GM20000 (cell line): Measurements from ENCODE around the gene P2RY2.
"Not testable (repeated sequence)": the region's sequence is repeated elsewhere in the genome, so short reads cannot be mapped to it uniquely, and the experiment has no call there.

ENCODE experiments used
- DNase-seq: peaks from one replicate; pipeline ENCODE4 v3.0.0; 2012; ENCODE audit warnings: low spot score
- CTCF ChIP-seq: IDR thresholded peaks from 2 replicates; pipeline ENCODE4 v1.5.1; 2012; ENCODE audit warnings: mild to moderate bottlenecking, control low read depth; ENCODE audit errors: extremely low read depth, missing control alignments

P2RY2 gene

GRCh38 chr11:73194593-73194992 is 23.5 kb upstream of the P2RY2 start:
- no peak for TF ChIP-seq CTCF
- DNase-seq = no peak

- no peak for TF ChIP-seq CTCF
- no peak for DNase-seq
These were observed 22.7 kb upstream of the P2RY2 start for GRCh38 chr11:73195191-73196007.

GRCh38 chr11:73196576-73196975 is 21.5 kb upstream of the P2RY2 start:
- DNase-seq = no peak
- TF ChIP-seq CTCF = no peak

GRCh38 chr11:73197348-73197747 is 20.7 kb upstream of the P2RY2 start:
- no peak for TF ChIP-seq CTCF
- no peak for DNase-seq

GRCh38 chr11:73197787-73198186 is 20.3 kb upstream of the P2RY2 start:
- not testable (repeated sequence) for DNase-seq

GRCh38 chr11:73198677-73199076 is 19.4 kb upstream of the P2RY2 start:
- no peak for TF ChIP-seq CTCF
- DNase-seq = no peak

GRCh38 chr11:73199446-73199845 is 18.6 kb upstream of the P2RY2 start:
- no peak for TF ChIP-seq CTCF
- no peak for DNase-seq

- TF ChIP-seq CTCF = no peak
These were observed 17.8 kb upstream of the P2RY2 start for GRCh38 chr11:73200256-73200655.

More at GRCh38 chr11:73200256-73200655, 17.8 kb upstream of the P2RY2 start:
- DNase-seq = no peak
